Heart left ventricle (tissue), 16 donors: Measurements from ENCODE around the gene SORCS2. TPM values are rescaled to one million over a fixed set of nuclear protein-coding genes. Genes with fewer than 3 reads are reported as not detected.

Source experiments
- ATAC-seq, 4 donors: fragments of 200-7000 bp; cut with Tn5 transposase; one replicate each; pipeline ENCODE4 v1.9.1; 2020 to 2022; ENCODE audit warnings: moderate library complexity in 4 of 4, mild to moderate bottlenecking in 3 of 4, moderate number of reproducible peaks in 1 of 4
- DNase-seq, 5 donors: peaks; one replicate each; pipeline ENCODE4 v3.0.0-alpha.2; 2020
- H3K27ac ChIP-seq, 12 donors: fragments of 200-600 bp; sonication (generic) in 4 of 12; one replicate each; pipeline versions ENCODE4 v1.5.0 to v1.8.0; 2016 to 2022; ENCODE audit warnings: mild to moderate bottlenecking in 2 of 12
- H3K27me3 ChIP-seq, 9 donors: fragments of 200-600 bp; sonication (generic) in 2 of 9; one replicate each; pipeline versions ENCODE4 v1.5.1 to v1.8.0; 2016 to 2022; ENCODE audit warnings: mild to moderate bottlenecking in 3 of 9
- H3K36me3 ChIP-seq, 9 donors: fragments of 200-600 bp; sonication (generic) in 2 of 9; one replicate each; pipeline versions ENCODE4 v1.5.0 to v1.8.0; 2018 to 2022; ENCODE audit warnings: mild to moderate bottlenecking in 2 of 9
- H3K4me1 ChIP-seq, 12 donors: fragments of 200-600 bp; sonication (generic) in 4 of 12; one replicate each; pipeline versions ENCODE4 v1.5.0 to v1.8.0; 2016 to 2022; ENCODE audit warnings: mild to moderate bottlenecking in 3 of 12
- H3K4me3 ChIP-seq, 12 donors: fragments of 200-600 bp; sonication (generic) in 4 of 12; one replicate each; pipeline versions ENCODE4 v1.5.0 to v1.8.0; 2017 to 2022; ENCODE audit warnings: mild to moderate bottlenecking in 9 of 12, moderate library complexity in 4 of 12
- H3K9me3 ChIP-seq, 12 donors: fragments of 200-600 bp; sonication (generic) in 4 of 12; one replicate each; pipeline versions ENCODE4 v1.5.0 to v1.8.0; 2016 to 2022; ENCODE audit warnings: mild to moderate bottlenecking in 1 of 12
- CTCF ChIP-seq, 12 donors: fragments of 200-600 bp; sonication (generic) in 4 of 12; IDR thresholded peaks; one replicate each; pipeline versions ENCODE4 v1.5.0 to v1.8.0; 2018 to 2022; ENCODE audit warnings: antibody characterized with exemption in 12 of 12, mild to moderate bottlenecking in 5 of 12
- POLR2A ChIP-seq, 2 donors: fragments of 450-650 bp; IDR thresholded peaks; one replicate each; pipeline ENCODE4 v1.6.1; 2017; ENCODE audit warnings: antibody characterized with exemption in 2 of 2, mild to moderate bottlenecking in 2 of 2, moderate library complexity in 2 of 2
- WGBS, 4 donors: extraction: QIAGEN DNeasy Blood & Tissue Kit in 2 of 4; methylation state at CpG; one replicate each; pipeline versions ENCODE4 v1.1.5 to v1.1.7; 2013 to 2018; 5-methylcytosine and 5-hydroxymethylcytosine counted together
- intact Hi-C, 10 donors: fragments of 100-400 bp; cut with DNase I; formaldehyde crosslinking; loops; one replicate each; pipeline versions ENCODE4 v1.11.1 to v1.14.2; 2022
- polyA plus RNA-seq, 2 donors: library from polyadenylated mRNA; stranded (reverse); fragments of 200-250 nt; gene quantifications; one replicate each; pipeline ENCODE4 v1.2.3, GENCODE V29; 2013
- total RNA-seq, 9 donors: library from RNA; depleted of rRNA in 2 of 9; stranded (reverse); fragments of >200 nt in 2 of 9; fragmentation: NEBNext Ultra II Directional in 3 of 9; extraction: Animal tissue kit (Norgen Biotek cat#: 25700) in 3 of 9; gene quantifications; one replicate each; pipeline versions ENCODE4 v1.1.0 to v1.2.4, GENCODE V29; 2016 to 2023
- donor health status: ischemic (EF 13 %, LVEDD 7.1; RV severe dilation, severe dysfunction).
- donor health status: healthy with polysubstance abuse.
- donor health status: DM: no; HTN: yes; CAD: no.
- donor health status: DM: no; HTN: no; CAD: no.
- donor health status: ischemic (EF 25% LVEDD 6.9; RV normal size, moderate dysfunction).
- donor health status: ischemic (EF 25% LVEDD 5.7; RV mildly dilated, moderate dysfunction).
- donor health status: healthy.
- donor health status: DM: yes; HTN: yes; CAD: no.
- donor health status: ischemic (EF 35%, LVEDD 5.7; RV mildly dilated, moderate dysfunction).
- donor health status: nonischemic (EF 11% LVEDD 7.7; RV severe dilation, severe dysfunction).
- donor health status: DM: yes; HTN: yes; CAD: no.
- donor health status: PGD.
- donor health status: ischemic (EF 29% LVEDD 5.4; RV normal size, mild dysfunction).
- donor health status: nonischemic (EF 23%, LVEDD 6.1; RV moderate dilation, normal function).

The SORCS2 gene
- total and polyA plus RNA-seq, 11 donors, result 0.28 to 5.5 (median 2.4) TPM

- no peak overlapping the region for H3K4me3 ChIP-seq
- TF ChIP-seq POLR2A (IDR thresholded peaks at IDR 0.05) (no peak), CTCF (IDR thresholded peaks at IDR 0.05) (no peak)
Observed at GRCh38 chr4:7148337-7148736, 44.0 kb upstream of the SORCS2 start.

GRCh38 chr4:7150036-7150635 lies 42.2 kb upstream of the SORCS2 start:
- no peak for ATAC-seq
- Histone ChIP-seq H3K27me3 (no peaks in the 10 kb centered on the region), H3K4me3 (no peak overlapping the region), H3K36me3 (no peaks in the 10 kb centered on the region), H3K27ac (no peak overlapping the region), H3K4me1 (peaks cover 0 to 2% (median 0%) of the 10 kb centered on the region in 12 donors), H3K9me3 (no peaks in the 10 kb centered on the region)
- no peak for TF ChIP-seq POLR2A (IDR thresholded peaks at IDR 0.05)
- TF ChIP-seq CTCF (IDR thresholded peaks at IDR 0.05), result no peak
- intact Hi-C loops, result no loop called here
- 80 to 90% (median 84%) methylated on average over 13 to 20 of the region's 20 CpGs for WGBS, 4 donors
- DNase-seq, result peak in 1 of 5 donors; percentile 42

More at GRCh38 chr4:7148337-7148736, 44.0 kb upstream of the SORCS2 start:
- Histone ChIP-seq H3K4me1 (no peaks in the 10 kb centered on the region), H3K27me3 (no peaks in the 10 kb centered on the region), H3K9me3 (no peaks in the 10 kb centered on the region), H3K36me3 (no peaks in the 10 kb centered on the region), H3K27ac (no peak overlapping the region)
- ATAC-seq (no peak), DNase-seq (no peak)
- WGBS, 4 donors, result 88 to 91% (median 90%) methylated on average over 12 to 13 of the region's 13 CpGs
- intact Hi-C loops, result no loop called here

GRCh38 chr4:7151668-7152227 lies 40.6 kb upstream of the SORCS2 start:
- Histone ChIP-seq H3K4me1 (peaks cover 0 to 18% (median 14%) of the 10 kb centered on the region in 12 donors), H3K27me3 (no peaks in the 10 kb centered on the region), H3K36me3 (no peaks in the 10 kb centered on the region), H3K4me3 (no peak overlapping the region), H3K27ac (no peak overlapping the region), H3K9me3 (no peaks in the 10 kb centered on the region)
- intact Hi-C loops, result no loop called here
- TF ChIP-seq POLR2A (IDR thresholded peaks at IDR 0.05) (no peak), CTCF (IDR thresholded peaks at IDR 0.05) (peak in 2 of 12 donors; percentile 6 to 9)
- 74 to 86% (median 80%) methylated on average over 13 of the region's 13 CpGs for WGBS, 4 donors
- no peak for ATAC-seq
- no peak for DNase-seq

GRCh38 chr4:7153711-7154110 lies 38.6 kb upstream of the SORCS2 start:
- peaks cover 0 to 23% (median 18%) of the 10 kb centered on the region in 12 donors for H3K4me1 ChIP-seq
- ATAC-seq, result no peak
- H3K36me3 ChIP-seq, result no peaks in the 10 kb centered on the region
- DNase-seq, result peak in 2 of 5 donors; percentile 4 to 33
- WGBS, 4 donors, result 89 to 98% (median 92%) methylated on average over 6 to 7 of the region's 7 CpGs
- intact Hi-C loops, result no loop called here
- no peak overlapping the region for H3K27ac ChIP-seq
- no peaks in the 10 kb centered on the region for H3K27me3 ChIP-seq
- H3K9me3 ChIP-seq, result no peaks in the 10 kb centered on the region
- H3K4me3 ChIP-seq, result no peak overlapping the region
- TF ChIP-seq CTCF (IDR thresholded peaks at IDR 0.05), result no peak
- no peak for TF ChIP-seq POLR2A (IDR thresholded peaks at IDR 0.05)
